ENCODE results near the gene OR8D1. TPM values are rescaled to one million over a fixed set of nuclear protein-coding genes. Genes with fewer than 3 reads are reported as not detected.

Gene OR8D1
- total and polyA plus RNA-seq, 2 donors (not counting 3 experiments of a cell fraction or from before 2014, with no cell fraction given): not detected

GRCh38 chr11:124339396-124340141 lies 25.8 kb upstream of the OR8D1 start:
- Histone ChIP-seq H3K9me3 (replicated peaks; ENCODE audit: control insufficient read depth, insufficient read depth, low read length) (no peaks in the 10 kb centered on the region), H3K27me3 (ENCODE audit: control insufficient read depth in 2 of 2, insufficient read depth in 2 of 2, low read length in 2 of 2) (no peaks in the 10 kb centered on the region), H3K4me2 (ENCODE audit: insufficient read depth, low read length) (no peak overlapping the region), H2AFZ (ENCODE audit: low read depth, low read length) (no peak overlapping the region), H3K79me2 (ENCODE audit: control insufficient read depth, insufficient read depth, low read length) (no peaks in the 10 kb centered on the region), H3K27ac (ENCODE audit: insufficient read depth, low read depth, low read length) (no peak overlapping the region), H3K4me1 (ENCODE audit: control insufficient read depth, extremely low read depth, insufficient read depth, low read length) (no peaks in the 10 kb centered on the region), H3K4me3 (replicated peaks in 1 of 3; ENCODE audit: insufficient read depth in 1 of 3, low read depth in 1 of 3, low read length in 3 of 3) (no peak overlapping the region), H3K36me3 (ENCODE audit: control insufficient read depth in 2 of 2, extremely low read depth in 1 of 2, insufficient read depth in 2 of 2, low read length in 2 of 2) (no peaks in the 10 kb centered on the region), H3K9me1 (replicated peaks; ENCODE audit: control insufficient read depth, extremely low read depth, insufficient read depth, low read length) (no peaks in the 10 kb centered on the region), H3K9ac (replicated peaks; ENCODE audit: extremely low read depth, insufficient read depth, low read length) (no peak overlapping the region), H4K20me1 (replicated peaks; ENCODE audit: control insufficient read depth, extremely low read depth, insufficient read depth, low read length) (no peaks in the 10 kb centered on the region)
- POLR2A ChIA-PET: interaction anchor here (0.6 kb wide), 1 partner anchor 1724 kb away, joined by 4 read pairs; no protein-coding TSS in a partner anchor
- FAIRE-seq (no peak), DNase-seq (ENCODE audit: low read depth, low spot score) (no peak)
- no TSS peak for BruUV-seq (replicated peaks)
- CTCF ChIA-PET: no interaction called here
- intact Hi-C loops (cut with micrococcal nuclease) (no loop called here), dilution Hi-C loops (cut with MboI; ENCODE audit: extremely low pct_ligation_motif_present, low sequenced_read_pairs) (no loop called here)
- TF ChIP-seq MAX (IDR thresholded peaks at IDR 0.05; ENCODE audit: insufficient read depth, insufficient read length) (no peak), POLR2A (IDR thresholded peaks at IDR 0.05; ENCODE audit: low read depth, low read length) (no peak), FOS (IDR thresholded peaks at IDR 0.05; ENCODE audit: borderline replicate concordance, insufficient read depth, low read length) (no peak), MYC (IDR thresholded peaks at IDR 0.05; ENCODE audit: low read depth, low read length) (no peak), JUN (IDR thresholded peaks at IDR 0.05; ENCODE audit: borderline replicate concordance, insufficient read depth, insufficient read length, low read depth) (no peak), POLR2AphosphoS5 (IDR thresholded peaks at IDR 0.05; ENCODE audit: insufficient read depth, low read depth, low read length) (no peak), GATA2 (IDR thresholded peaks at IDR 0.05; ENCODE audit: insufficient read depth, insufficient read length, low read depth, low read length) (no peak), EZH2 (IDR thresholded peaks at IDR 0.05; ENCODE audit: borderline replicate concordance, low read depth, low read length, severe bottlenecking) (no peak)
- TF ChIP-seq, protein P1, sequence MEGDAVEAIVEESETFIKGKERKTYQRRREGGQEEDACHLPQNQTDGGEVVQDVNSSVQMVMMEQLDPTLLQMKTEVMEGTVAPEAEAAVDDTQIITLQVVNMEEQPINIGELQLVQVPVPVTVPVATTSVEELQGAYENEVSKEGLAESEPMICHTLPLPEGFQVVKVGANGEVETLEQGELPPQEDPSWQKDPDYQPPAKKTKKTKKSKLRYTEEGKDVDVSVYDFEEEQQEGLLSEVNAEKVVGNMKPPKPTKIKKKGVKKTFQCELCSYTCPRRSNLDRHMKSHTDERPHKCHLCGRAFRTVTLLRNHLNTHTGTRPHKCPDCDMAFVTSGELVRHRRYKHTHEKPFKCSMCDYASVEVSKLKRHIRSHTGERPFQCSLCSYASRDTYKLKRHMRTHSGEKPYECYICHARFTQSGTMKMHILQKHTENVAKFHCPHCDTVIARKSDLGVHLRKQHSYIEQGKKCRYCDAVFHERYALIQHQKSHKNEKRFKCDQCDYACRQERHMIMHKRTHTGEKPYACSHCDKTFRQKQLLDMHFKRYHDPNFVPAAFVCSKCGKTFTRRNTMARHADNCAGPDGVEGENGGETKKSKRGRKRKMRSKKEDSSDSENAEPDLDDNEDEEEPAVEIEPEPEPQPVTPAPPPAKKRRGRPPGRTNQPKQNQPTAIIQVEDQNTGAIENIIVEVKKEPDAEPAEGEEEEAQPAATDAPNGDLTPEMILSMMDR (IDR thresholded peaks at IDR 0.05; ENCODE audit: extremely low read depth in 1 of 2, insufficient read depth in 1 of 2, low read depth in 1 of 2, low read length in 2 of 2): no peak
